ENCODE results near the gene GALNT9. TPM values are rescaled to one million over a fixed set of nuclear protein-coding genes. Genes with fewer than 3 reads are reported as not detected.

GALNT9 gene
- polyA plus RNA-seq, 1 donor from 2014 or later, result 13.5 TPM

DNA sequence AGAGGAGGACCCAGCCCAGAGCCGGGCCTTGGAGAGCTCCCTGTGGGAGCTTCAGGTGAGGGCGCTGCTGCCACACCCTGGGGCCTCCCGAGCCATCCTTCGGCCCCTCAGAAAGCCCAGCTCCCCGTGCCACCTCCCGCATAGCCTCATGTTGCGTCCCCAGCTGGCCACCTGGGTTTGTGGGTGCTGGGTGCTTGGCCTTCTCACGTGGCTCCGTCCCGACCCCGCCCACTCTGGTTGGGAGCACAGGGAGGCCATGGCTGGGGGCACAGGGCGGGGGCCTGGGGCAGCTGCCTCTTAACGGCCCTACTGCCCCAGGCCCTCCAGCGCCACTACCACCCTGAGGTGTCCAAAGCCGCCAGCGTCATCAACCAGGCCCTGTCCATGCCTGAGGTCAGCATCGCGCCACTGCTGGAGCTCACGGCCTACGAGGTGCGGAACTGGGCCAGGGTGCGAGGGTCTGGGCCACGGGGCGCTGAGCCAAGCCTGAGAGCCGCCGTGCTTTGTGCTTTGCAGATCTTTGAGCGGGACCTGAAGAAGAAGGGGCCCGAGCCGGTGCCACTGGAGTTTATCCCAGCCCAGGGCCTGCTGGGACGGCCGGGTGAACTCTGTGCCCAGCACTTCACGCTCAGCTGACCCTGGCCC lies 177.5 kb downstream of the GALNT9 start:
- no peaks in the 10 kb centered on the region for H4K20me1 ChIP-seq (ENCODE audit: insufficient read depth)
- no peak overlapping the region for H3K4me2 ChIP-seq (ENCODE audit: low read length)
- H3K27me3 ChIP-seq (ENCODE audit: insufficient read depth, low read depth, low read length), result no peaks in the 10 kb centered on the region
- H3K9ac ChIP-seq (ENCODE audit: low read length), result no peak overlapping the region
- H3K4me3 ChIP-seq (ENCODE audit: low read length), result no peak overlapping the region
- H3K9me2 ChIP-seq (ENCODE audit: insufficient read depth, low read length), result no peaks in the 10 kb centered on the region
- no peak overlapping the region for H3K27ac ChIP-seq (ENCODE audit: low read length)
- H3K79me2 ChIP-seq (replicated peaks; ENCODE audit: insufficient read depth, low read length), result peaks cover under 1% of the 10 kb centered on the region
- TF ChIP-seq, protein P1, sequence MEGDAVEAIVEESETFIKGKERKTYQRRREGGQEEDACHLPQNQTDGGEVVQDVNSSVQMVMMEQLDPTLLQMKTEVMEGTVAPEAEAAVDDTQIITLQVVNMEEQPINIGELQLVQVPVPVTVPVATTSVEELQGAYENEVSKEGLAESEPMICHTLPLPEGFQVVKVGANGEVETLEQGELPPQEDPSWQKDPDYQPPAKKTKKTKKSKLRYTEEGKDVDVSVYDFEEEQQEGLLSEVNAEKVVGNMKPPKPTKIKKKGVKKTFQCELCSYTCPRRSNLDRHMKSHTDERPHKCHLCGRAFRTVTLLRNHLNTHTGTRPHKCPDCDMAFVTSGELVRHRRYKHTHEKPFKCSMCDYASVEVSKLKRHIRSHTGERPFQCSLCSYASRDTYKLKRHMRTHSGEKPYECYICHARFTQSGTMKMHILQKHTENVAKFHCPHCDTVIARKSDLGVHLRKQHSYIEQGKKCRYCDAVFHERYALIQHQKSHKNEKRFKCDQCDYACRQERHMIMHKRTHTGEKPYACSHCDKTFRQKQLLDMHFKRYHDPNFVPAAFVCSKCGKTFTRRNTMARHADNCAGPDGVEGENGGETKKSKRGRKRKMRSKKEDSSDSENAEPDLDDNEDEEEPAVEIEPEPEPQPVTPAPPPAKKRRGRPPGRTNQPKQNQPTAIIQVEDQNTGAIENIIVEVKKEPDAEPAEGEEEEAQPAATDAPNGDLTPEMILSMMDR (IDR thresholded peaks at IDR 0.05; ENCODE audit: poor library complexity, severe bottlenecking), result no peak
- TF ChIP-seq EP300 (conservative IDR thresholded peaks at IDR 0.05; ENCODE audit: poor library complexity, severe bottlenecking), result no peak
- TF ChIP-seq EZH2 (IDR thresholded peaks at IDR 0.05; ENCODE audit: borderline replicate concordance, insufficient read depth, low read length, poor library complexity, severe bottlenecking), result no peak
- no peak for TF ChIP-seq SMC3 (conservative IDR thresholded peaks at IDR 0.05; ENCODE audit: poor library complexity)
- TF ChIP-seq POLR2AphosphoS5 (IDR thresholded peaks at IDR 0.05), result no peak
- TF ChIP-seq TAF1 (IDR thresholded peaks at IDR 0.05; ENCODE audit: low read depth), result no peak
- TF ChIP-seq REST (IDR thresholded peaks at IDR 0.05; ENCODE audit: borderline replicate concordance), result no peak
- TF ChIP-seq RAD21 (conservative IDR thresholded peaks at IDR 0.05), result no peak
- no peak for TF ChIP-seq MXI1 (conservative IDR thresholded peaks at IDR 0.05; ENCODE audit: poor library complexity, severe bottlenecking)
- H3K36me3 ChIP-seq (ENCODE audit: insufficient read depth, low read length), result no peaks in the 10 kb centered on the region
- no peak overlapping the region for H2AFZ ChIP-seq (ENCODE audit: low read depth, low read length)
- H3K9me3 ChIP-seq (ENCODE audit: low read length), result no peaks in the 10 kb centered on the region
- no peaks in the 10 kb centered on the region for H3F3A ChIP-seq (ENCODE audit: insufficient read depth, low read length, poor library complexity, severe bottlenecking)

- Histone ChIP-seq H3K9me3 (ENCODE audit: low read length) (no peaks in the 10 kb centered on the region), H3K27ac (ENCODE audit: low read length) (no peak overlapping the region), H3K4me3 (ENCODE audit: low read length) (no peak overlapping the region), H2AFZ (ENCODE audit: low read depth, low read length) (no peak overlapping the region), H3K9me2 (ENCODE audit: insufficient read depth, low read length) (no peaks in the 10 kb centered on the region), H3K79me2 (replicated peaks; ENCODE audit: insufficient read depth, low read length) (peaks cover 5% of the 10 kb centered on the region), H3K36me3 (ENCODE audit: insufficient read depth, low read length) (no peaks in the 10 kb centered on the region), H3K4me2 (ENCODE audit: low read length) (no peak overlapping the region), H3K27me3 (ENCODE audit: insufficient read depth, low read depth, low read length) (no peaks in the 10 kb centered on the region), H3K9ac (ENCODE audit: low read length) (no peak overlapping the region), H3F3A (ENCODE audit: insufficient read depth, low read length, poor library complexity, severe bottlenecking) (no peaks in the 10 kb centered on the region), H4K20me1 (ENCODE audit: insufficient read depth) (no peaks in the 10 kb centered on the region)
- TF ChIP-seq POLR2AphosphoS5 (IDR thresholded peaks at IDR 0.05) (no peak), SMC3 (conservative IDR thresholded peaks at IDR 0.05; ENCODE audit: poor library complexity) (no peak), EP300 (conservative IDR thresholded peaks at IDR 0.05; ENCODE audit: poor library complexity, severe bottlenecking) (no peak), EZH2 (IDR thresholded peaks at IDR 0.05; ENCODE audit: borderline replicate concordance, insufficient read depth, low read length, poor library complexity, severe bottlenecking) (no peak), TAF1 (IDR thresholded peaks at IDR 0.05; ENCODE audit: low read depth) (no peak), RAD21 (conservative IDR thresholded peaks at IDR 0.05) (no peak), REST (IDR thresholded peaks at IDR 0.05; ENCODE audit: borderline replicate concordance) (no peak), MXI1 (conservative IDR thresholded peaks at IDR 0.05; ENCODE audit: poor library complexity, severe bottlenecking) (no peak)
- TF ChIP-seq, protein P1 (IDR thresholded peaks at IDR 0.05; ENCODE audit: poor library complexity, severe bottlenecking), result no peak
These were observed 178.1 kb downstream of the GALNT9 start for GRCh38 chr12:132151145-132151765.
